HG03432 (cell line): Measurements from ENCODE around the gene STAG3.
"Not testable (repeated sequence)": the region's sequence is repeated elsewhere in the genome, so short reads cannot be mapped to it uniquely, and the experiment has no call there.

Experiments used
- ATAC-seq: cut with Tn5 transposase; IDR thresholded peaks from one replicate; pipeline ENCODE4 v1.9.1; 2021; ENCODE audit warnings: mild to moderate bottlenecking, moderate library complexity; ENCODE audit not compliant: unreplicated experiment

The STAG3 gene

DNA sequence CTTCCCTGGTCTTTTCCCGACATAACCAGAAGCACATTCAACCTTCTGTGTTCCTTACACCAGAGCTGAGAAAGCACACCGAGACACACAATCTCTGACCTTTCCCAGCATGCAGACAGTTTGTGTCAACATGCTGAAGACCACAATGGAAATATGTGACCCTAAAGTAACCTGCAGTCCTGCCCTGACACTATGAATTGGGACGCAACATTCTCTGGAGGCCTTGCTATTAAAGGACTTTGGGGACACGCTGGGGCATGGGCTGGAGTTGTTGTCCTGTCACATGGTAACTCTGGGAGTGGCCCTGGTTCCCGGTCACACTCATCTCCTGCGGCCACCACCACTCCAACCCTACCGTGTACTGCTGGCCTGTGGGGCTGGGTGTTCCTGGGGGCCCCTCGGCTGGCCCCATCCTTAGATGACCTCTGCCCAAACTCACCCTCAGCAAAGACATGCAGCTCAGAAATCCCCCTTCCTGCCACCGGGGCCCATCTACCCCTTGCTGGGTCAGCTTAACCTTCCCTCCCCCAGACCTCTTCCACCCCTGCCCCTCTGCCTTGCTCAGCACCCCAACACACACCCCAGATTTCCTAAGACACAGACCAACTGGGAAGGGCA is 67.4 kb downstream of the STAG3 start:
- not testable (repeated sequence) for ATAC-seq

DNA sequence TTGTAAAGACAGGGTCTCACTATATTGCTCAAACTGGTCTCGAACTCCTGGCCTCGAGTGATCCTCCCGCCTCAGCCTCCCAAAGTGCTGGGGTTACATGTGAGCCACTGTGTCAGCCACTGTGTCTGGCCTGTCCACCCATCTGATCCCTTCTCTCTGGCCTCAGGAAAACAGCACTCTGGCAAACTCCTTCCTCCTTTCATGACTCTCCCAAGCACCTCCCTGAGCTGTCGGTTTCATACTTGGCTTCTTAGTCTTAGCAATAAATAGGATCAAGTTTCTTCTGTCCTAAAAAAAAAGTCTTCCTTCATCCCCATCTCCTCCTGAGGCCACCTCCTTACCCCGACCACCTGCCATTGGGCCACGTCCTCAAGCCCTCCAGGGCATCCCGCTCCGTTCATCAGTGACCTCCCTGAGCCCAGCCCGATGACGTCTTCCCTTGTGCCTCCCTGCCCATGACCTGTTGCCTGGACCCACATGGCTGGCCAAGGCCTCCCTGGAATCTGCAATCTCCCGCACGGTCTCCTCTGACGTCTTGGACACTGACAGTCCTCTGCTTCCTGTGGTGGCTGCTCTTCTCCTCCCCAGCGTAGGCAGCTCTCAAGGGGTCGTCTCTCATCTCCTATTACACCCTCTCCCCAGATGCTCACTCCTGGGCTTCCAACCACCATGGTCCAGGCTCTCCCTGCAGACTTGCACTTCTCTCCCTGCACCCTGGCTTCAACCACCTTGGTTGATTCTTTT is 68.6 kb downstream of the STAG3 start:
- not testable (repeated sequence) for ATAC-seq

DNA sequence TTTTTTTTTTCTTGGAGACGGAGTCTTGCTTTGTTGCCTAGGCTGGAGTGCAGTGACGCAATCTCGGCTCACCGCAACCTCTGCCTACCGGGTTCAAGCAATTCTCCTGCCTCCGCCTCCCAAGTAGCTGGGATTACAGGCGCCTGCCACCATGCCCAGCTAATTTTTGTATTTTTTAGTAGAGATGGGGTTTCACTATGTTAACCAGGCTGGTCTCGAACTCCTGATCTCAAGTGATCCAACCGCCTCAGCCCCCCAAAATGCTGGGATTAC is 69.1 kb downstream of the STAG3 start:
- ATAC-seq, result not testable (repeated sequence)

DNA sequence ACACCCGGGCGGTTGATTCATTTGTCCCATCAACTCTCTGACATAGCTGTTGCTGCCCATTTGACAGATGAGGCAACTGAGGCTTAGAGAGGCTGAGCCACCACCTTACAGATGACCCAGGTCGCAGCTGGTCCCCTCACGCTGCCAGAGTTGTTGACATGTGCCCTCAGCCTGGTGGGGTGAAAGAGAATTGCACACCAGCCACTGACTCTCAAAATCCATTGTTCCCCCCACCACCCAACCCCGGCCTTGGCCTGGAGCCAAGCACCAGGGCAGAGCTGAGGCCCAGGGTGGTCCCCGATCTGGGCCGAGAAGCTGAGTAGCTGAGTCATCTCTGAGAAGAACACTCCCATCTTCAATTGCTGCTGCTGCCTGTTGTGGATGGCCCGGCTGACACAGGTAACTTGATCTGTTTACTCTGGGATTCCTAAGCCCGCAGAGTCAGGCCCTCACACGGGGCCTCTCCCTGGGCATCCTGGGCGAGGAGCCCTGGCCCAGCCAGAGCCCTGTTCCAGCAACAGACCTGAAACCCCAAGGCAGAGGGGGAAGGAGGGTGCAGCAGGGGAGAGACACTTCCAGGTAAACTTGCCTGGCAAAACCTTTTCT is 69.5 kb downstream of the STAG3 start:
- no peak for ATAC-seq

DNA sequence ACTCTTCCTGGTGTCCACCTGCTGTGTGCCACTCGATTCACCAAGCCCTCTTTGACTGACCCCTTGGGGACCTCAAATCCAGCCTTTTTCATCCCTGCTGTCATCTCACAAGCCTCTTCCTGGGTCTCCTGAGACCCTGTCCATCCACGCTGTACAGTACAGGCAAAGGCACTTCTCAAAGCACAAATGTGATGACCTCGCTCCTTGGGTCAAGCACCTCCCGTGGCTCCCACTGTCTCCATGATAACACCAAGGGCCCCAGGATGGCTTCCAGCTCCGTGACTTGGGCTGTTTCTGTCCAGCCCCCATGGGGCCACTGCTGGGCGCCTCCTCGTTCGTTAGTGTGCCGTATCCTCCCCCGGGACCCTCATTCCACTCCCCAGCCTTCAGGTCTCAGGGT is 70.8 kb downstream of the STAG3 start:
- ATAC-seq, result no peak

DNA sequence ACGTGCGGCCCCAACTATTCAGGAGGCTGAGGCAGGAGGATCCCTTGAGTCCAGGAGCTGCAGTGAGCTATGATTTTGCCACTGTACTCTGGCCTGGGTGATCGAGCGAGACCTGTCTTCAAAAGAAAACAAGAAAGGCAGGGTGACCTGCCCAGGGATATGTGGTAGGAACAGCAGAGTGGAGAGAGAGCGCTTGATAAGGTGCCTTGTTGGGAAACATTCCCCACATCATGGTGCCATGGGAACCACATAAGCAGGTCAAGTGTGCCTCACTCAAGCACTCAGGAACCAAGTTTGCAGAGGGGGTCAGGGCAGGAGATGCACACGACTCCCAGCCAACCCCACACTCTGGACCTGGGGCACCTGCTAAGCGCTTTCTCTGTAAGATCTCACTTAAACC is 79.3 kb downstream of the STAG3 start:
- ATAC-seq, result no peak

DNA sequence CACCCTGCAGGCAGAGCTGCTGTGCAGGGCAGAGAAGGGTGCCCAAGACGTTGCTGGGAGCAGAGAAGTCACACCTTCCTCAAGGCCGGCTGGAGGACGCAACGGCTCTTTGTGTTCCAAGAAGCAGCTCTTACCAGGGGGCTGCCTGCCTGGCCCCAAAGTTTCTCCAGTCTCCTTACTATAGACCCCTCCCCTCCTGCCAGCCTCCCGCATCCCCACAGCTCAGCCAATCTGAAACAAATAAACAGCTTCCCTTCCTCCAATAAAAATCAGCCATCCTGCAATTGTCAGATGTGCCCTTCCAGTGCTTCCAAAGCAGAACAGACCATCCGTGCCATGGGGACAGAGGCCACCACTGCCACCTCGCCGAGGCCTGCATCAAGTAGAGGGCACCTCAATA is 82.3 kb downstream of the STAG3 start:
- ATAC-seq, result not testable (repeated sequence)

DNA sequence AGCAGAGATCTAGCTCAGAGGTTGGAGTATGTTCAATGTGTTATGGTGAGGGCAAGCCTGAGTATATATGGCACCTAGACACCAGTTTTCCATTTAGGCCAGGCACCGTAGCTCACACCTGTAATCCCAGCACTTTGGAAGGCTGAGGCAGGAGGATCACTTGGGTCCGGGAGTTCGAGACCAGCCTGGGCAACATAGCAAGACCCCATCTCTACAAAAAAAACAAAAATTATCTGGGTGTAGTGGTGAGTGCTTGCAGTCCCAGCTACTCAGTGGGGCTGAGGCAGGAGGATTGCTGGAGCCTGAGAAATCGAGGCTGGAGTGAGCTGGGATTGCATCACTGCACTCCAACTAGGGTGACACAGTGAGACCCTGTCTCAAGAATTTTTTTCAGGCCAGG is 85.2 kb downstream of the STAG3 start:
- not testable (repeated sequence) for ATAC-seq
